PFSK-1 (cell line): ENCODE measurements around the gene EEPD1.

Source experiments
- FOXP2 ChIP-seq: optimal IDR thresholded peaks from 2 replicates; pipeline ENCODE3; 2011; ENCODE audit warnings: borderline replicate concordance, control low read depth, inconsistent platforms; ENCODE audit not compliant: insufficient read depth; ENCODE audit errors: extremely low read length, extremely low read depth
- POLR2AphosphoS5 ChIP-seq: IDR thresholded peaks from 2 replicates; pipeline ENCODE4 v1.6.1; 2012; ENCODE audit warnings: low read depth, mild to moderate bottlenecking, control low read depth, low read length, moderate library complexity
- SIN3A ChIP-seq: IDR thresholded peaks from 2 replicates; pipeline ENCODE4 v1.6.1; 2012; ENCODE audit warnings: mild to moderate bottlenecking, low read length, moderate library complexity, borderline replicate concordance; ENCODE audit not compliant: insufficient read depth
- TAF1 ChIP-seq: IDR thresholded peaks from 2 replicates; pipeline ENCODE4 v1.6.1; 2012; ENCODE audit warnings: low read length, control low read depth, borderline replicate concordance; ENCODE audit not compliant: insufficient read depth
- TF ChIP-seq, protein P1 (sequence below), 2 experiments: IDR thresholded peaks; 2 replicates each; pipeline versions ENCODE4 v1.6.1 to v1.8.0; 2011 to 2012; ENCODE audit warnings: low read depth in 2 of 2, low read length in 2 of 2, control low read depth in 1 of 2, inconsistent platforms in 1 of 2, mild to moderate bottlenecking in 1 of 2, moderate library complexity in 1 of 2; ENCODE audit not compliant: insufficient read depth in 1 of 2

Gene EEPD1

DNA sequence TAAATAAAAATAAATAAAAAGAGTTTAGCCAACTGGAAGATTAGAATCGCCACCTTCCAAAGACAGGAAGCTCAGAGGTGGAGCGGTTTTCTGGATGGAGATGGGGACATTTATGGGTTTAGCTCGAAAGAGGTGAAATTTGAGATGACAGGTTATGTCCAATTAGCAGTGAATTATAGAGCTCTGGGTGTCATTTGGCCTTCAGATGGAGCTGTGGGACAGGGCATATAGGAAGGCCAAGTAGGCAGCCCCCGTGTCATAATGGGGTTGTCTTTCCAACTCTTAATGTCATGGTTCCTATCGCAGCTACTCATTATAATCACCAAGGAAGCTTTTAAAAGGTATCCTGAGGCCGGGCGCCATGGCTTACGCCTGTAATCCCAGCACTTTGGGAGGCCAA is 21.0 kb upstream of the EEPD1 start:
- TF ChIP-seq SIN3A = no peak
- TF ChIP-seq, protein P1, sequence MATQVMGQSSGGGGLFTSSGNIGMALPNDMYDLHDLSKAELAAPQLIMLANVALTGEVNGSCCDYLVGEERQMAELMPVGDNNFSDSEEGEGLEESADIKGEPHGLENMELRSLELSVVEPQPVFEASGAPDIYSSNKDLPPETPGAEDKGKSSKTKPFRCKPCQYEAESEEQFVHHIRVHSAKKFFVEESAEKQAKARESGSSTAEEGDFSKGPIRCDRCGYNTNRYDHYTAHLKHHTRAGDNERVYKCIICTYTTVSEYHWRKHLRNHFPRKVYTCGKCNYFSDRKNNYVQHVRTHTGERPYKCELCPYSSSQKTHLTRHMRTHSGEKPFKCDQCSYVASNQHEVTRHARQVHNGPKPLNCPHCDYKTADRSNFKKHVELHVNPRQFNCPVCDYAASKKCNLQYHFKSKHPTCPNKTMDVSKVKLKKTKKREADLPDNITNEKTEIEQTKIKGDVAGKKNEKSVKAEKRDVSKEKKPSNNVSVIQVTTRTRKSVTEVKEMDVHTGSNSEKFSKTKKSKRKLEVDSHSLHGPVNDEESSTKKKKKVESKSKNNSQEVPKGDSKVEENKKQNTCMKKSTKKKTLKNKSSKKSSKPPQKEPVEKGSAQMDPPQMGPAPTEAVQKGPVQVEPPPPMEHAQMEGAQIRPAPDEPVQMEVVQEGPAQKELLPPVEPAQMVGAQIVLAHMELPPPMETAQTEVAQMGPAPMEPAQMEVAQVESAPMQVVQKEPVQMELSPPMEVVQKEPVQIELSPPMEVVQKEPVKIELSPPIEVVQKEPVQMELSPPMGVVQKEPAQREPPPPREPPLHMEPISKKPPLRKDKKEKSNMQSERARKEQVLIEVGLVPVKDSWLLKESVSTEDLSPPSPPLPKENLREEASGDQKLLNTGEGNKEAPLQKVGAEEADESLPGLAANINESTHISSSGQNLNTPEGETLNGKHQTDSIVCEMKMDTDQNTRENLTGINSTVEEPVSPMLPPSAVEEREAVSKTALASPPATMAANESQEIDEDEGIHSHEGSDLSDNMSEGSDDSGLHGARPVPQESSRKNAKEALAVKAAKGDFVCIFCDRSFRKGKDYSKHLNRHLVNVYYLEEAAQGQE (IDR thresholded peaks at IDR 0.05; ENCODE audit: insufficient read depth in 1 of 2, low read depth in 2 of 2, low read length in 2 of 2) = no peak
- TF ChIP-seq TAF1 = no peak
- no peak for TF ChIP-seq FOXP2
- no peak for TF ChIP-seq POLR2AphosphoS5

DNA sequence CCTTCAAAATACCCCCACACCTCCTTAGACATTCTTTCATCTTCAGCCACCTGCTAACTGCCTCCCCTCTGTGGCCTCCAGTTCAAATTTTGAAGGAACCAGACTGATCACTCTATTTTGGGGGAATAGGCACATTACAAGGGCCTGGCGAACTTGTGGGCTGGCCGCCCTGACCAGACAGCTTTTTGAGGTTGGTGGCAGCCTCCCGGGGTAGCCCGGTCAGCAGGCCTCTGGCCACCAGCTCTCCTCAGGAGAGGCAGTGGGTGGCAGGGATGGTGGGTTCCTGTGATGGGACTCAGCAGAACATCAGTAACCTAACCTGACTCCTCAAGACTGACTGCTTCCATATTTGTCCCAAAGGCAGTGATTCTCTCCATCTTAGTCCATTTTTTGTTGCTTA is 17.4 kb upstream of the EEPD1 start:
- TF ChIP-seq SIN3A = no peak
- no peak for TF ChIP-seq POLR2AphosphoS5
- TF ChIP-seq, protein P1 (IDR thresholded peaks at IDR 0.05; ENCODE audit: insufficient read depth in 1 of 2, low read depth in 2 of 2, low read length in 2 of 2) = no peak
- no peak for TF ChIP-seq FOXP2
- TF ChIP-seq TAF1 = no peak

DNA sequence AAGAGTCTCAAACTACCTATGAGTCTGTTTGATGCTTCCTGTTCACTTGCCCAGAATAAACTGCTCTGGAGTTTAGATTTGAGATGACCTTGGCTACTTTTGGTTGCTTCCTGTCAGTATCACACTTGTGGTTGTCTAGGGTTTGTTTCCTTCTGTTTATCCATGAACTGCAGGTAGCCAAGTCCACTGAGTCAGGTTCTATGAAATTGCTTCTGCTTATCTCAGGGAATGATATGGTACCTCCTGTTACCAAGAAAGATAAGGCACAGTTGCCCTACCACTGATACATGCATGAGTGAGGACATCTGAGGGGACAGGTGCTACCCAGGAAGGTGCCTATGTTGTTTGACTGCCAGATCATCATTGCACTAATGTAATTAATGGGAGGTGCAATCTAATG is 15.8 kb upstream of the EEPD1 start:
- TF ChIP-seq TAF1 = no peak
- no peak for TF ChIP-seq FOXP2
- no peak for TF ChIP-seq SIN3A
- no peak for TF ChIP-seq POLR2AphosphoS5
- TF ChIP-seq, protein P1 (IDR thresholded peaks at IDR 0.05; ENCODE audit: insufficient read depth in 1 of 2, low read depth in 2 of 2, low read length in 2 of 2) = no peak

DNA sequence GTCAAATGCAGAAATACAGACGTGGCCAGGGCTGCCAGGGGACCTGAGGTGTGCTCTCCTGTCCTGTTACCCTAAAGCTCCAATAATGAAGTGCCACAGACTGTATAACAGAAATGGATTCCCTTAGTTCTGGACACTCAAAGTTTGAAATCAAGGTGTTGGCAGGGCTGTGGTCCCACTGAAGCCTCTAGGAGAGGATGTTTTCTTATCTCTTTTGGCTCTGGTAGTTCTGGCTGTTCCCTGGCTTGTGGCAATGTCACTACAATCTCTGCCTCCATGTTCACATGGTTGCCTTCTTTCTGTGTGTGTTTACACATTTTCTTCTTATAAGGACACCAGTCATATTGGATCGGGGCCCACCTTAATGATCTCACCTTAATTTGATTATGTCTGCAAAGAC is 15.3 kb upstream of the EEPD1 start:
- TF ChIP-seq FOXP2 (no peak), POLR2AphosphoS5 (no peak), TAF1 (no peak), SIN3A (no peak)
- TF ChIP-seq, protein P1 (IDR thresholded peaks at IDR 0.05; ENCODE audit: insufficient read depth in 1 of 2, low read depth in 2 of 2, low read length in 2 of 2) = no peak

DNA sequence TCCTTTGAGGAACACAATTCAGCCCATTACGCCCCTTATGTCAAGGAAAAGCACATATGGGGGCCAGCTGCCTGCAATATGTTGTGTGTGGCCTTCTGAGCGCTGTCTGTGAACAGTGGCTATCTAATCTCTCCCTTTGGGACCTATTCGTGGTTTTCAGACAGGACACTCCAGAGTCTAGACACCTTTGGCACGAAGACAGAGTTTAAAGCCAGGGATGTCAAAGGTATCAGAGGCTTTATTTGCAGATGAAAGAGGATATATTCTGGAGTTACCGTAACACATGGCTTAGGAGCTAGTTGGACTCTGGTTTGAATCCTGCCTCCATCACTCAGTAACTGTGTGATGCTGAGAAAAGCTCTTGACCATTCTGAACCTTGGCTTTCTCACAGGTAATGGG is 14.8 kb upstream of the EEPD1 start:
- TF ChIP-seq, protein P1 (IDR thresholded peaks at IDR 0.05; ENCODE audit: insufficient read depth in 1 of 2, low read depth in 2 of 2, low read length in 2 of 2) = no peak
- TF ChIP-seq FOXP2 (no peak), SIN3A (no peak), TAF1 (no peak), POLR2AphosphoS5 (no peak)
